Psoas muscle (tissue), 8 donors: ENCODE results near the gene MRPS27. TPM values are rescaled to one million over a fixed set of nuclear protein-coding genes. Genes with fewer than 3 reads are reported as not detected.

Source experiments
- ATAC-seq, 4 donors: fragments of 200-7000 bp; cut with Tn5 transposase; one replicate each; pipeline ENCODE4 v1.9.1; 2020; ENCODE audit warnings: moderate library complexity in 3 of 4, mild to moderate bottlenecking in 2 of 4
- DNase-seq, 2 donors: peaks; one replicate each; pipeline ENCODE4 v3.0.0-alpha.2; 2020
- H3K27ac ChIP-seq: fragments of 200-600 bp; one replicate; pipeline ENCODE4 v1.8.0; 2022
- H3K27me3 ChIP-seq, 3 donors: fragments of 200-600 bp in 1 of 3; one replicate each; pipeline versions ENCODE4 v1.6.1 to v1.8.0; 2013 to 2022; ENCODE audit warnings: low read length in 2 of 3, mild to moderate bottlenecking in 2 of 3, moderate library complexity in 1 of 3; ENCODE audit not compliant: insufficient read depth in 3 of 3
- H3K36me3 ChIP-seq, 2 donors: fragments of 200-600 bp in 1 of 2; one replicate each; pipeline versions ENCODE4 v1.6.1 to v1.8.0; 2013 to 2022; ENCODE audit warnings: low read depth in 1 of 2, mild to moderate bottlenecking in 1 of 2, moderate library complexity in 1 of 2; ENCODE audit not compliant: insufficient read depth in 1 of 2
- H3K4me1 ChIP-seq: fragments of 200-600 bp; one replicate; pipeline ENCODE4 v1.8.0; 2022
- H3K4me3 ChIP-seq: fragments of 200-600 bp; one replicate; pipeline ENCODE4 v1.8.0; 2022; ENCODE audit warnings: mild to moderate bottlenecking
- H3K9me3 ChIP-seq: fragments of 200-600 bp; one replicate; pipeline ENCODE4 v1.8.0; 2022
- WGBS, 3 donors: extraction: QIAGEN DNeasy Blood & Tissue Kit; methylation state at CpG; one replicate each; pipeline versions ENCODE4 v1.1.6 to v1.1.7; 2013; 5-methylcytosine and 5-hydroxymethylcytosine counted together
- intact Hi-C, 2 donors: fragments of 100-400 bp; cut with DNase I; formaldehyde crosslinking; loops; one replicate each; pipeline versions ENCODE4 v1.11.0 to v1.14.2; 2022
- polyA plus RNA-seq, 3 donors: library from polyadenylated mRNA; stranded (reverse); fragments of 200-250 nt; gene quantifications; one replicate each; pipeline ENCODE4 v1.2.3, GENCODE V29; 2013
- total RNA-seq, 4 donors: library from RNA; stranded (reverse); fragmentation: NEBNext Ultra II Directional in 2 of 4; extraction: Animal tissue kit (Norgen Biotek cat#: 25700) in 2 of 4; gene quantifications; one replicate each; pipeline versions ENCODE4 v1.2.1 to v1.2.4, GENCODE V29; 2021 to 2023
- TF ChIP-seq, protein P1 (sequence below): fragments of 200-600 bp; IDR thresholded peaks from one replicate; pipeline ENCODE4 v1.8.0; 2022; ENCODE audit warnings: antibody characterized with exemption
- donor health status: healthy with polysubstance abuse.
- donor health status: DM: no; HTN: no; CAD: no; lungs with moderate emphysema.
- donor health status: Bipolar disorder and iron deficiency.
- donor health status: healthy.
- donor health status: DM: yes; HTN: yes; CAD: no.
- donor health status: DM: no; HTN: no; CAD: no.
- donor health status: DM: no; HTN: no; CAD: no.
- donor health status: DM: yes; HTN: yes; CAD: no.

The MRPS27 gene
- total and polyA plus RNA-seq, 7 donors: 34.9 to 76.9 (median 55.5) TPM

GRCh38 chr5:72238712-72239445 lies 81.2 kb downstream of the MRPS27 start:
- no peak for DNase-seq
- Histone ChIP-seq H3K4me3 (no peak overlapping the region), H3K27ac (no peak overlapping the region), H3K36me3 (peaks cover 0 to 21% of the 10 kb centered on the region in 2 donors), H3K4me1 (peaks cover 9% of the 10 kb centered on the region), H3K9me3 (no peaks in the 10 kb centered on the region), H3K27me3 (no peaks in the 10 kb centered on the region)
- intact Hi-C loops: no loop called here
- TF ChIP-seq, protein P1, sequence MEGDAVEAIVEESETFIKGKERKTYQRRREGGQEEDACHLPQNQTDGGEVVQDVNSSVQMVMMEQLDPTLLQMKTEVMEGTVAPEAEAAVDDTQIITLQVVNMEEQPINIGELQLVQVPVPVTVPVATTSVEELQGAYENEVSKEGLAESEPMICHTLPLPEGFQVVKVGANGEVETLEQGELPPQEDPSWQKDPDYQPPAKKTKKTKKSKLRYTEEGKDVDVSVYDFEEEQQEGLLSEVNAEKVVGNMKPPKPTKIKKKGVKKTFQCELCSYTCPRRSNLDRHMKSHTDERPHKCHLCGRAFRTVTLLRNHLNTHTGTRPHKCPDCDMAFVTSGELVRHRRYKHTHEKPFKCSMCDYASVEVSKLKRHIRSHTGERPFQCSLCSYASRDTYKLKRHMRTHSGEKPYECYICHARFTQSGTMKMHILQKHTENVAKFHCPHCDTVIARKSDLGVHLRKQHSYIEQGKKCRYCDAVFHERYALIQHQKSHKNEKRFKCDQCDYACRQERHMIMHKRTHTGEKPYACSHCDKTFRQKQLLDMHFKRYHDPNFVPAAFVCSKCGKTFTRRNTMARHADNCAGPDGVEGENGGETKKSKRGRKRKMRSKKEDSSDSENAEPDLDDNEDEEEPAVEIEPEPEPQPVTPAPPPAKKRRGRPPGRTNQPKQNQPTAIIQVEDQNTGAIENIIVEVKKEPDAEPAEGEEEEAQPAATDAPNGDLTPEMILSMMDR: no peak
- WGBS, 3 donors: 83 to 87% (median 84%) methylated on average over 5 of the region's 5 CpGs
- ATAC-seq: no peak

- Histone ChIP-seq H3K27me3 (no peaks in the 10 kb centered on the region), H3K36me3 (peaks cover 0 to 21% of the 10 kb centered on the region in 2 donors), H3K4me1 (peaks cover 15% of the 10 kb centered on the region), H3K27ac (no peak overlapping the region), H3K4me3 (no peak overlapping the region), H3K9me3 (no peaks in the 10 kb centered on the region)
- DNase-seq (no peak), ATAC-seq (no peak)
- TF ChIP-seq, protein P1: no peak
- 96 to 98% (median 96%) methylated on average over 3 of the region's 3 CpGs for WGBS, 3 donors
- intact Hi-C loops: no loop called here
Observed at GRCh38 chr5:72237879-72238278, 82.2 kb downstream of the MRPS27 start.

GRCh38 chr5:72237415-72237814 lies 82.6 kb downstream of the MRPS27 start:
- Histone ChIP-seq H3K4me3 (no peak overlapping the region), H3K4me1 (peaks cover 18% of the 10 kb centered on the region), H3K27ac (no peak overlapping the region), H3K9me3 (no peaks in the 10 kb centered on the region), H3K27me3 (no peaks in the 10 kb centered on the region), H3K36me3 (peaks cover 0 to 21% of the 10 kb centered on the region in 2 donors)
- no peak for DNase-seq
- TF ChIP-seq, protein P1: no peak
- 96 to 98% (median 97%) methylated on average over 2 of the region's 2 CpGs for WGBS, 3 donors
- ATAC-seq: no peak
- intact Hi-C loops: no loop called here

DNA sequence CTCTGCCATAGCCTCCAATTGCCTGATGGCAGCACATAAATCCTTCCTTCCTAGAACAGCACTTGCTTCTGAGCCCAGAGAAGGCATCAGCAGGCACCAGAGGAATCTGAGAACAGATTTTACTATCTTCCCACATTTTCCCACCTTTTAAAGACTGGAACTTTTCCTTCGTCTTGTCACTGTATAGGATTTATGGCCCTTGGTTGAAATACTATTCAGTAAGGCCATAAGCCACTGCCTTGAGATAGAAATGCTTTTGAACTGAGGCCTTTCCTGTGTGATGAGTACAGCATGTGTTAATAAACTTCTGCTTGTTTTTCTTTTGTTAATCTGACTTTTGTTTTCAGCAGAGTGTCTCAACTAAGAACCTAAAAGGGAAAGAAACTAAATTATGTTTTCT lies 84.3 kb downstream of the MRPS27 start:
- Histone ChIP-seq H3K4me3 (no peak overlapping the region), H3K4me1 (peaks cover 22% of the 10 kb centered on the region), H3K27ac (peak overlapping the region; percentile 9), H3K27me3 (no peaks in the 10 kb centered on the region), H3K9me3 (no peaks in the 10 kb centered on the region), H3K36me3 (peaks cover 0 to 32% of the 10 kb centered on the region in 2 donors)
- WGBS, 3 donors: 76 to 97% (median 87%) methylated on average over 1 of the region's 1 CpG
- intact Hi-C loops: no loop called here
- TF ChIP-seq, protein P1: no peak
- no peak for DNase-seq
- no peak for ATAC-seq

GRCh38 chr5:72234868-72235267 lies 85.2 kb downstream of the MRPS27 start:
- no peak overlapping the region for H3K4me3 ChIP-seq
- H3K27ac ChIP-seq: no peak overlapping the region
- peaks cover 0 to 32% of the 10 kb centered on the region in 2 donors for H3K36me3 ChIP-seq
- no peaks in the 10 kb centered on the region for H3K9me3 ChIP-seq
- TF ChIP-seq, protein P1: no peak
- H3K27me3 ChIP-seq: no peaks in the 10 kb centered on the region
- WGBS, 3 donors: 87 to 100% (median 100%) methylated on average over 1 of the region's 1 CpG
- peaks cover 22% of the 10 kb centered on the region for H3K4me1 ChIP-seq
- DNase-seq (no peak), ATAC-seq (peak in 1 of 4 donors; percentile 36)
- intact Hi-C loops: no loop called here
